HepG2 (cell line): ENCODE results near the gene SLC25A51. TPM values are rescaled to one million over a fixed set of nuclear protein-coding genes. Genes with fewer than 3 reads are reported as not detected.
A peak's percentile ranks its signal among the peaks of the same experiment; 100 is the strongest.

Source experiments
- ARID4A ChIP-seq: sonication (generic); formaldehyde crosslinking; IDR thresholded peaks from 2 replicates; pipeline ENCODE4 v1.5.0; 2020; ENCODE audit warnings: mild to moderate bottlenecking, missing genetic modification reagents, borderline replicate concordance
- ATF1 ChIP-seq: IDR thresholded peaks from 2 replicates; pipeline ENCODE4 v1.6.1; 2016; ENCODE audit warnings: mild to moderate bottlenecking, control low read depth
- ETS1 ChIP-seq: sonication (generic); formaldehyde crosslinking; IDR thresholded peaks from 2 replicates; pipeline ENCODE4 v1.4.0; 2020; ENCODE audit warnings: missing genetic modification reagents
- FOXM1 ChIP-seq: sonication (generic); formaldehyde crosslinking; IDR thresholded peaks from 2 replicates; pipeline ENCODE4 v1.5.0; 2020; ENCODE audit warnings: missing genetic modification reagents
- HNRNPH1 ChIP-seq: fragments of 200-400 bp; formaldehyde crosslinking; optimal IDR thresholded peaks from 2 replicates; pipeline ENCODE3; 2017; ENCODE audit warnings: mild to moderate bottlenecking, low read depth, low read length
- NKX3-1 ChIP-seq: sonication (generic); formaldehyde crosslinking; IDR thresholded peaks from 2 replicates; pipeline ENCODE4 v1.5.0; 2020; ENCODE audit warnings: missing genetic modification reagents
- NR2F1 ChIP-seq, 2 experiments: fragments of 450-650 bp in 1 of 2; formaldehyde crosslinking in 1 of 2; IDR thresholded peaks; 2 replicates each; pipeline versions ENCODE4 v1.5.0 to v1.6.1; 2016 to 2020; ENCODE audit warnings: mild to moderate bottlenecking in 1 of 2, missing compliant biosample characterization in 1 of 2, missing genetic modification reagents in 1 of 2, moderate library complexity in 1 of 2
- ZFP41 ChIP-seq: sonication (generic); formaldehyde crosslinking; IDR thresholded peaks from 2 replicates; pipeline ENCODE4 v1.4.0; 2020; ENCODE audit warnings: mild to moderate bottlenecking, missing genetic modification reagents, borderline replicate concordance
- ZNF513 ChIP-seq: sonication (generic); formaldehyde crosslinking; conservative IDR thresholded peaks from 2 replicates; pipeline ENCODE4 v1.5.0; 2020; ENCODE audit warnings: missing genetic modification reagents
- ZNF558 ChIP-seq: sonication (generic); formaldehyde crosslinking; IDR thresholded peaks from 2 replicates; pipeline ENCODE4 v1.9.0; 2022; ENCODE audit warnings: mild to moderate bottlenecking, missing genetic modification reagents, borderline replicate concordance
- ZNF589 ChIP-seq: sonication (generic); formaldehyde crosslinking; conservative IDR thresholded peaks from 2 replicates; pipeline ENCODE4 v1.8.0; 2022; ENCODE audit warnings: mild to moderate bottlenecking, moderate library complexity, missing genetic modification reagents
- ZNF607 ChIP-seq: sonication (generic); formaldehyde crosslinking; IDR thresholded peaks from 2 replicates; pipeline ENCODE4 v1.5.1; 2020; ENCODE audit warnings: missing genetic modification reagents, mild to moderate bottlenecking, borderline replicate concordance
- ZNF703 ChIP-seq: sonication (generic); formaldehyde crosslinking; IDR thresholded peaks from 2 replicates; pipeline ENCODE4 v1.5.1; 2020; ENCODE audit warnings: missing genetic modification reagents, mild to moderate bottlenecking, moderate library complexity, borderline replicate concordance
- polyA plus RNA-seq, 8 experiments: library from polyadenylated mRNA; depleted of rRNA in 3 of 8; stranded (reverse) in 7 of 8; unstranded in 1 of 8; fragments of >200 nt; fragmentation: Illumina TruSeq in 4 of 8; extraction: Trizol in 4 of 8; gene quantifications; 2 replicates each; pipeline versions ENCODE4 v1.2.1 to v1.2.3, GENCODE V29; 2011 to 2016; ENCODE audit warnings: low read depth in 4 of 8, missing spikeins in 1 of 8, mixed read lengths in 1 of 8; ENCODE audit not compliant: insufficient read depth in 1 of 8
- total RNA-seq, 5 experiments: library from RNA; depleted of rRNA; stranded (reverse); fragments of >200 nt; fragmentation: Illumina TruSeq; extraction: Trizol; gene quantifications; 2 replicates each; pipeline ENCODE4 v1.2.3, GENCODE V29; 2016; ENCODE audit warnings: low read depth in 1 of 5
- TF ChIP-seq, protein P1 (sequence below): sonication (generic); formaldehyde crosslinking; IDR thresholded peaks from 2 replicates; pipeline ENCODE4 v1.5.0; 2020; ENCODE audit warnings: mild to moderate bottlenecking, missing genetic modification reagents
- TF ChIP-seq, protein P2 (sequence below), 2 experiments: sonication (generic) in 1 of 2; formaldehyde crosslinking in 1 of 2; IDR thresholded peaks; 2 replicates each; pipeline versions ENCODE4 v1.4.0 to v1.6.1; 2018 to 2020; ENCODE audit warnings: missing genetic modification reagents in 2 of 2, borderline replicate concordance in 1 of 2, low read depth in 1 of 2, mild to moderate bottlenecking in 1 of 2, missing biosample characterization in 1 of 2

SLC25A51 gene
- total and polyA plus RNA-seq, 2 of the 13 experiments (the other 11 are each of a cell fraction or from before 2014, with no cell fraction given), result 14.6 to 37.7 TPM

GRCh38 chr9:37903647-37904444 lies at the start of gene SLC25A51 (continued):
- TF ChIP-seq, protein P1, sequence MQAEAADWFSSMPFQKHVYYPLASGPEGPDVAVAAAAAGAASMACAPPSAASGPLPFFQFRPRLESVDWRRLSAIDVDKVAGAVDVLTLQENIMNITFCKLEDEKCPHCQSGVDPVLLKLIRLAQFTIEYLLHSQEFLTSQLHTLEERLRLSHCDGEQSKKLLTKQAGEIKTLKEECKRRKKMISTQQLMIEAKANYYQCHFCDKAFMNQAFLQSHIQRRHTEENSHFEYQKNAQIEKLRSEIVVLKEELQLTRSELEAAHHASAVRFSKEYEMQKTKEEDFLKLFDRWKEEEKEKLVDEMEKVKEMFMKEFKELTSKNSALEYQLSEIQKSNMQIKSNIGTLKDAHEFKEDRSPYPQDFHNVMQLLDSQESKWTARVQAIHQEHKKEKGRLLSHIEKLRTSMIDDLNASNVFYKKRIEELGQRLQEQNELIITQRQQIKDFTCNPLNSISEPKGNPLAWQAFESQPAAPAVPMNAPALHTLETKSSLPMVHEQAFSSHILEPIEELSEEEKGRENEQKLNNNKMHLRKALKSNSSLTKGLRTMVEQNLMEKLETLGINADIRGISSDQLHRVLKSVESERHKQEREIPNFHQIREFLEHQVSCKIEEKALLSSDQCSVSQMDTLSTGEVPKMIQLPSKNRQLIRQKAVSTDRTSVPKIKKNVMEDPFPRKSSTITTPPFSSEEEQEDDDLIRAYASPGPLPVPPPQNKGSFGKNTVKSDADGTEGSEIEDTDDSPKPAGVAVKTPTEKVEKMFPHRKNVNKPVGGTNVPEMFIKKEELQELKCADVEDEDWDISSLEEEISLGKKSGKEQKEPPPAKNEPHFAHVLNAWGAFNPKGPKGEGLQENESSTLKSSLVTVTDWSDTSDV (CRISPR knock-in tag), result no peak
- TF ChIP-seq ZNF589 (CRISPR knock-in tag), result peak; percentile 43; the same call in 1 of the 2 replicates
- no peak for TF ChIP-seq ATF1 (CRISPR knock-in tag)
- TF ChIP-seq ETS1 (CRISPR knock-in tag), result 0 out of 2 replicates have a peak, but pooled peaks have one; percentile 42
- TF ChIP-seq ZNF558 (CRISPR knock-in tag), result peak; percentile 96; the same call in 1 of the 2 replicates
- TF ChIP-seq, protein P2, sequence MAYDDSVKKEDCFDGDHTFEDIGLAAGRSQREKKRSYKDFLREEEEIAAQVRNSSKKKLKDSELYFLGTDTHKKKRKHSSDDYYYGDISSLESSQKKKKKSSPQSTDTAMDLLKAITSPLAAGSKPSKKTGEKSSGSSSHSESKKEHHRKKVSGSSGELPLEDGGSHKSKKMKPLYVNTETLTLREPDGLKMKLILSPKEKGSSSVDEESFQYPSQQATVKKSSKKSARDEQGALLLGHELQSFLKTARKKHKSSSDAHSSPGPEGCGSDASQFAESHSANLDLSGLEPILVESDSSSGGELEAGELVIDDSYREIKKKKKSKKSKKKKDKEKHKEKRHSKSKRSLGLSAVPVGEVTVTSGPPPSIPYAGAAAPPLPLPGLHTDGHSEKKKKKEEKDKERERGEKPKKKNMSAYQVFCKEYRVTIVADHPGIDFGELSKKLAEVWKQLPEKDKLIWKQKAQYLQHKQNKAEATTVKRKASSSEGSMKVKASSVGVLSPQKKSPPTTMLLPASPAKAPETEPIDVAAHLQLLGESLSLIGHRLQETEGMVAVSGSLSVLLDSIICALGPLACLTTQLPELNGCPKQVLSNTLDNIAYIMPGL (CRISPR knock-in tag; IDR thresholded peaks at IDR 0.05; ENCODE audit: borderline replicate concordance in 1 of 2, low read depth in 1 of 2), result peak; percentile 99
- peak; percentile 84 for TF ChIP-seq ZNF607 (CRISPR knock-in tag)
- peak in 1 of 2 experiments; percentile 31; a peak in 1 of 4 replicates for TF ChIP-seq NR2F1 (CRISPR knock-in tag; IDR thresholded peaks at IDR 0.05)
- TF ChIP-seq ARID4A (CRISPR knock-in tag), result peak; percentile 97
- TF ChIP-seq ZFP41, result no peak
- no peak for TF ChIP-seq ZNF513 (CRISPR knock-in tag)
- no peak for TF ChIP-seq FOXM1 (CRISPR knock-in tag)
- TF ChIP-seq ZNF703 (CRISPR knock-in tag), result no peak; the same call in 1 of the 2 replicates
- no peak for TF ChIP-seq NKX3-1
- no peak for TF ChIP-seq HNRNPH1
